Kidney (tissue), 14 donors: Measurements from ENCODE around the gene ZNF160. TPM values are rescaled to one million over a fixed set of nuclear protein-coding genes. Genes with fewer than 3 reads are reported as not detected.
"Not testable (repeated sequence)": the region's sequence is repeated elsewhere in the genome, so short reads cannot be mapped to it uniquely, and the experiment has no call there.

Source experiments
- DNase-seq, 5 donors: peaks; one replicate each; pipeline ENCODE4 v3.0.0-alpha.2; 2013 to 2020
- FAIRE-seq: peaks from 2 replicates; lab custom pipeline; 2012; peaks lifted over from hg19 to GRCh38; lab: Jason Lieb, UNC
- H3K27ac ChIP-seq, 2 donors: one replicate each; pipeline ENCODE4 v1.7.0; 2013; ENCODE audit warnings: low read depth in 2 of 2, low read length in 2 of 2, inconsistent platforms in 1 of 2
- H3K27me3 ChIP-seq: one replicate; pipeline ENCODE4 v1.7.1; 2013; ENCODE audit warnings: low read length, inconsistent platforms; ENCODE audit not compliant: control insufficient read depth, insufficient read depth
- H3K36me3 ChIP-seq, 3 donors: one replicate each; pipeline versions ENCODE4 v1.7.0 to v1.7.1; 2013; ENCODE audit warnings: low read length in 3 of 3, control low read depth in 1 of 3, inconsistent platforms in 1 of 3; ENCODE audit not compliant: insufficient read depth in 3 of 3, control insufficient read depth in 2 of 3
- H3K4me1 ChIP-seq, 3 donors: one replicate each; pipeline versions ENCODE4 v1.7.0 to v1.7.1; 2013; ENCODE audit warnings: low read length in 3 of 3, inconsistent platforms in 1 of 3, low read depth in 1 of 3; ENCODE audit not compliant: control insufficient read depth in 2 of 3, insufficient read depth in 2 of 3
- H3K4me3 ChIP-seq, 3 donors: one replicate each; pipeline versions ENCODE4 v1.7.0 to v1.8.1; 2013; ENCODE audit warnings: low read length in 3 of 3, control low read depth in 1 of 3, inconsistent platforms in 1 of 3
- H3K9ac ChIP-seq, 3 donors: one replicate each; pipeline versions ENCODE4 v1.7.0 to v1.7.1; 2013; ENCODE audit warnings: low read length in 3 of 3, control low read depth in 1 of 3, inconsistent platforms in 1 of 3
- H3K9me3 ChIP-seq, 3 donors: one replicate each; pipeline versions ENCODE4 v1.7.0 to v1.7.1; 2013; ENCODE audit warnings: low read length in 3 of 3, control low read depth in 1 of 3, inconsistent platforms in 1 of 3; ENCODE audit not compliant: control insufficient read depth in 2 of 3, insufficient read depth in 1 of 3
- CTCF ChIP-seq: IDR thresholded peaks from 3 replicates; pipeline ENCODE4 v1.5.1; 2012; ENCODE audit warnings: mild to moderate bottlenecking, moderate library complexity, borderline replicate concordance; ENCODE audit not compliant: insufficient read depth; ENCODE audit errors: extremely low read depth
- intact Hi-C: fragments of 100-400 bp; cut with DNase I; formaldehyde crosslinking; loops from one replicate; pipeline ENCODE4 v1.11.1; 2022
- polyA plus RNA-seq: library from polyadenylated mRNA; stranded (reverse); fragments of 350-450 nt; fragmentation: Illumina TruSeq; extraction: RNeasy Lipid Tissue Mini Kit (QIAGEN cat#74804); gene quantifications from one replicate; pipeline ENCODE4 v1.2.3, GENCODE V29; 2014; ENCODE audit warnings: low read depth, low replicate concordance; ENCODE audit not compliant: insufficient read depth
- total RNA-seq: library from RNA; stranded (reverse); fragmentation: NEBNext Ultra II Directional; extraction: Animal tissue kit (Norgen Biotek cat#: 25700); gene quantifications from one replicate; pipeline ENCODE4 v1.2.1, GENCODE V29; 2021
- donor health status: control.
- donor health status: control.
- donor health status: control.
- donor health status: control.
- donor health status: control.
- donor health status: DM: yes; HTN: yes; CAD: no.
- donor health status: Normal renal cell carcinoma (clear cell type).

ZNF160 gene
- total and polyA plus RNA-seq, 2 donors from 2014 or later = 9.5 to 38.2 TPM

GRCh38 chr19:53131085-53131590 lies 27.9 kb upstream of the ZNF160 start:
- no peak overlapping the region for H3K4me3 ChIP-seq
- DNase-seq (peak in 2 of 5 donors; percentile 9 to 26), FAIRE-seq (no peak)
- no peak for TF ChIP-seq CTCF
- no peaks in the 10 kb centered on the region for H3K27me3 ChIP-seq
- no peaks in the 10 kb centered on the region for H3K36me3 ChIP-seq
- peaks cover 0 to 6% (median 0%) of the 10 kb centered on the region in 3 donors for H3K4me1 ChIP-seq
- H3K9me3 ChIP-seq = no peaks in the 10 kb centered on the region
- no peak overlapping the region for H3K9ac ChIP-seq
- intact Hi-C loops = no loop called here
- H3K27ac ChIP-seq = no peak overlapping the region

- Histone ChIP-seq H3K4me3 (no peak overlapping the region), H3K36me3 (no peaks in the 10 kb centered on the region), H3K27me3 (no peaks in the 10 kb centered on the region), H3K27ac (no peak overlapping the region), H3K9ac (no peak overlapping the region), H3K9me3 (no peaks in the 10 kb centered on the region), H3K4me1 (peaks cover 0 to 6% (median 0%) of the 10 kb centered on the region in 3 donors)
- no peak for FAIRE-seq
- DNase-seq = peak in 3 of 5 donors; percentile 17 to 54 (median 38)
- intact Hi-C loops = no loop called here
- no peak for TF ChIP-seq CTCF
Measured at GRCh38 chr19:53130506-53130905, 27.3 kb upstream of the ZNF160 start.

- H3K4me3 ChIP-seq, H3K36me3 ChIP-seq, H3K4me1 ChIP-seq, H3K9ac ChIP-seq, intact Hi-C loops, H3K9me3 ChIP-seq, FAIRE-seq, DNase-seq, H3K27me3 ChIP-seq, H3K27ac ChIP-seq: not testable (repeated sequence)
Measured at GRCh38 chr19:53126733-53127526, 23.7 kb upstream of the ZNF160 start.

- H3K9ac ChIP-seq = no peak overlapping the region
- H3K4me3 ChIP-seq = no peak overlapping the region
- H3K9me3 ChIP-seq = no peaks in the 10 kb centered on the region
- H3K27me3 ChIP-seq = no peaks in the 10 kb centered on the region
- FAIRE-seq (no peak), DNase-seq (no peak)
- H3K4me1 ChIP-seq = no peaks in the 10 kb centered on the region
- intact Hi-C loops = no loop called here
- no peak overlapping the region for H3K27ac ChIP-seq
- no peak for TF ChIP-seq CTCF
- H3K36me3 ChIP-seq = no peaks in the 10 kb centered on the region
Measured at GRCh38 chr19:53123400-53123799, 20.2 kb upstream of the ZNF160 start.
